Activated CD4-positive, alpha-beta T cell treated with anti-CD3 and anti-CD28 coated beads, Interleukin-2, amount 10 ng/mL, durations not matched to agents 24 days and 14 days (primary cell): Measurements from ENCODE around the gene COL18A1. TPM values are rescaled to one million over a fixed set of nuclear protein-coding genes. Genes with fewer than 3 reads are reported as not detected.

Source experiments
- DNase-seq: peaks from one replicate; pipeline ENCODE4 v3.0.0; 2022
- H3K27ac Mint-ChIP-seq: one replicate; pipeline ENCODE4 v1.8.0; 2022; ENCODE audit warnings: mild to moderate bottlenecking, mixed read lengths
- H3K27me3 Mint-ChIP-seq: one replicate; pipeline ENCODE4 v1.8.0; 2022; ENCODE audit warnings: mixed read lengths
- H3K36me3 Mint-ChIP-seq: one replicate; pipeline ENCODE4 v1.8.0; 2022; ENCODE audit warnings: low read depth, mild to moderate bottlenecking, mixed read lengths
- H3K4me1 Mint-ChIP-seq: one replicate; pipeline ENCODE4 v1.8.0; 2021; ENCODE audit warnings: mixed read lengths
- H3K4me3 Mint-ChIP-seq: one replicate; pipeline ENCODE4 v1.8.0; 2022; ENCODE audit warnings: mild to moderate bottlenecking, moderate library complexity, mixed read lengths
- H3K9me3 Mint-ChIP-seq: one replicate; pipeline ENCODE4 v1.8.0; 2021; ENCODE audit warnings: mixed read lengths
- intact Hi-C: fragments of 100-400 bp; cut with micrococcal nuclease; formaldehyde crosslinking; loops from one replicate; pipeline ENCODE4 v1.15.1; 2023
- total RNA-seq: library from RNA; stranded (reverse); gene quantifications from 2 replicates; pipeline ENCODE4 v1.2.3, GENCODE V29; 2022

The COL18A1 gene
- total RNA-seq, 1 donor from 2014 or later: 3.2 TPM

- intact Hi-C loops: no loop called here
- peaks cover 3% of the 10 kb centered on the region for H3K36me3 Mint-ChIP-seq
- H3K4me3 Mint-ChIP-seq: no peak overlapping the region
- H3K27me3 Mint-ChIP-seq: peaks cover 26% of the 10 kb centered on the region
- no peaks in the 10 kb centered on the region for H3K9me3 Mint-ChIP-seq
- peaks cover 6% of the 10 kb centered on the region for H3K4me1 Mint-ChIP-seq
- H3K27ac Mint-ChIP-seq: no peak overlapping the region
- no peak for DNase-seq
Observed at GRCh38 chr21:45407629-45408247, 2.8 kb downstream of the COL18A1 start.

GRCh38 chr21:45408271-45408791 lies 3.4 kb downstream of the COL18A1 start:
- DNase-seq: no peak
- H3K4me3 Mint-ChIP-seq: no peak overlapping the region
- peaks cover 6% of the 10 kb centered on the region for H3K4me1 Mint-ChIP-seq

GRCh38 chr21:45408801-45409261 lies 3.9 kb downstream of the COL18A1 start:
- intact Hi-C loops: no loop called here
- no peak overlapping the region for H3K4me3 Mint-ChIP-seq
- DNase-seq: no peak
- H3K9me3 Mint-ChIP-seq: no peaks in the 10 kb centered on the region
- H3K36me3 Mint-ChIP-seq: peaks cover 3% of the 10 kb centered on the region
- H3K27ac Mint-ChIP-seq: no peak overlapping the region
- peaks cover 5% of the 10 kb centered on the region for H3K4me1 Mint-ChIP-seq
- peaks cover 16% of the 10 kb centered on the region for H3K27me3 Mint-ChIP-seq

More at GRCh38 chr21:45408271-45408791, 3.4 kb downstream of the COL18A1 start:
- Mint-ChIP-seq H3K36me3 (peaks cover 3% of the 10 kb centered on the region), H3K27me3 (peaks cover 21% of the 10 kb centered on the region), H3K9me3 (no peaks in the 10 kb centered on the region), H3K27ac (no peak overlapping the region)
- intact Hi-C loops: no loop called here

- H3K27ac Mint-ChIP-seq: no peak overlapping the region
- H3K36me3 Mint-ChIP-seq: no peaks in the 10 kb centered on the region
- intact Hi-C loops: no loop called here
- H3K9me3 Mint-ChIP-seq: no peaks in the 10 kb centered on the region
- DNase-seq: no peak
- H3K4me1 Mint-ChIP-seq: peaks cover 2% of the 10 kb centered on the region
- peaks cover 11% of the 10 kb centered on the region for H3K27me3 Mint-ChIP-seq
- no peak overlapping the region for H3K4me3 Mint-ChIP-seq
Observed at GRCh38 chr21:45409466-45410150, 4.6 kb downstream of the COL18A1 start.

- Mint-ChIP-seq H3K27ac (no peak overlapping the region), H3K36me3 (no peaks in the 10 kb centered on the region), H3K4me3 (no peak overlapping the region), H3K9me3 (no peaks in the 10 kb centered on the region), H3K4me1 (peaks cover 2% of the 10 kb centered on the region), H3K27me3 (peaks cover 11% of the 10 kb centered on the region)
- intact Hi-C loops: no loop called here
- no peak for DNase-seq
Observed at GRCh38 chr21:45410151-45410864, 5.3 kb downstream of the COL18A1 start.

- peaks cover 2% of the 10 kb centered on the region for H3K4me1 Mint-ChIP-seq
- DNase-seq: no peak
Observed at GRCh38 chr21:45410865-45411809, 6.2 kb downstream of the COL18A1 start.

GRCh38 chr21:45411810-45412206 lies 6.8 kb downstream of the COL18A1 start:
- Mint-ChIP-seq H3K36me3 (no peaks in the 10 kb centered on the region), H3K27me3 (peaks cover 5% of the 10 kb centered on the region), H3K4me3 (no peak overlapping the region), H3K9me3 (no peaks in the 10 kb centered on the region), H3K4me1 (no peaks in the 10 kb centered on the region), H3K27ac (no peak overlapping the region)
- no peak for DNase-seq
- intact Hi-C loops: no loop called here

More at GRCh38 chr21:45410865-45411809, 6.2 kb downstream of the COL18A1 start:
- intact Hi-C loops: no loop called here
- no peaks in the 10 kb centered on the region for H3K9me3 Mint-ChIP-seq
- H3K27me3 Mint-ChIP-seq: peaks cover 11% of the 10 kb centered on the region
- no peak overlapping the region for H3K27ac Mint-ChIP-seq
- H3K4me3 Mint-ChIP-seq: no peak overlapping the region
- no peaks in the 10 kb centered on the region for H3K36me3 Mint-ChIP-seq

GRCh38 chr21:45412491-45412890 lies 7.5 kb downstream of the COL18A1 start:
- H3K27me3 Mint-ChIP-seq: peaks cover under 1% of the 10 kb centered on the region
- no peak overlapping the region for H3K27ac Mint-ChIP-seq
- no peak for DNase-seq
- H3K36me3 Mint-ChIP-seq: no peaks in the 10 kb centered on the region
- H3K4me3 Mint-ChIP-seq: no peak overlapping the region
- no peaks in the 10 kb centered on the region for H3K9me3 Mint-ChIP-seq
- intact Hi-C loops: no loop called here
- no peaks in the 10 kb centered on the region for H3K4me1 Mint-ChIP-seq

- Mint-ChIP-seq H3K36me3 (no peaks in the 10 kb centered on the region), H3K9me3 (no peaks in the 10 kb centered on the region), H3K27ac (no peak overlapping the region), H3K4me1 (no peaks in the 10 kb centered on the region), H3K4me3 (no peak overlapping the region), H3K27me3 (no peaks in the 10 kb centered on the region)
- intact Hi-C loops: no loop called here
- DNase-seq: no peak
Observed at GRCh38 chr21:45412909-45413611, 8.1 kb downstream of the COL18A1 start.

GRCh38 chr21:45413922-45414321 lies 9.0 kb downstream of the COL18A1 start:
- Mint-ChIP-seq H3K27ac (no peak overlapping the region), H3K27me3 (no peaks in the 10 kb centered on the region), H3K9me3 (no peaks in the 10 kb centered on the region), H3K36me3 (no peaks in the 10 kb centered on the region), H3K4me1 (no peaks in the 10 kb centered on the region), H3K4me3 (no peak overlapping the region)
- intact Hi-C loops: no loop called here
- no peak for DNase-seq

GRCh38 chr21:45414396-45415187 lies 9.6 kb downstream of the COL18A1 start:
- Mint-ChIP-seq H3K9me3 (no peaks in the 10 kb centered on the region), H3K27ac (no peak overlapping the region), H3K4me3 (no peak overlapping the region), H3K27me3 (no peaks in the 10 kb centered on the region), H3K36me3 (no peaks in the 10 kb centered on the region), H3K4me1 (no peaks in the 10 kb centered on the region)
- no peak for DNase-seq
- intact Hi-C loops: no loop called here

GRCh38 chr21:45415188-45415942 lies 10.4 kb downstream of the COL18A1 start:
- DNase-seq: no peak

More at GRCh38 chr21:45415188-45415942, 10.4 kb downstream of the COL18A1 start:
- H3K27ac Mint-ChIP-seq: no peak overlapping the region
- H3K4me3 Mint-ChIP-seq: no peak overlapping the region
- no peaks in the 10 kb centered on the region for H3K9me3 Mint-ChIP-seq
- no peaks in the 10 kb centered on the region for H3K4me1 Mint-ChIP-seq
- H3K36me3 Mint-ChIP-seq: no peaks in the 10 kb centered on the region
- H3K27me3 Mint-ChIP-seq: no peaks in the 10 kb centered on the region
- intact Hi-C loops: no loop called here
